GM18870 (cell line): Measurements from ENCODE around the gene DOP1A.
A peak's percentile ranks its signal among the peaks of the same experiment; 100 is the strongest.

ENCODE experiments used
- ATAC-seq: cut with Tn5 transposase; IDR thresholded peaks from one replicate; pipeline ENCODE4 v1.9.1; 2021; ENCODE audit warnings: moderate library complexity; ENCODE audit not compliant: unreplicated experiment

Gene DOP1A

GRCh38 chr6:83193747-83194566, 126.5 kb downstream of the DOP1A start:
- ATAC-seq = peak; percentile 8

DNA sequence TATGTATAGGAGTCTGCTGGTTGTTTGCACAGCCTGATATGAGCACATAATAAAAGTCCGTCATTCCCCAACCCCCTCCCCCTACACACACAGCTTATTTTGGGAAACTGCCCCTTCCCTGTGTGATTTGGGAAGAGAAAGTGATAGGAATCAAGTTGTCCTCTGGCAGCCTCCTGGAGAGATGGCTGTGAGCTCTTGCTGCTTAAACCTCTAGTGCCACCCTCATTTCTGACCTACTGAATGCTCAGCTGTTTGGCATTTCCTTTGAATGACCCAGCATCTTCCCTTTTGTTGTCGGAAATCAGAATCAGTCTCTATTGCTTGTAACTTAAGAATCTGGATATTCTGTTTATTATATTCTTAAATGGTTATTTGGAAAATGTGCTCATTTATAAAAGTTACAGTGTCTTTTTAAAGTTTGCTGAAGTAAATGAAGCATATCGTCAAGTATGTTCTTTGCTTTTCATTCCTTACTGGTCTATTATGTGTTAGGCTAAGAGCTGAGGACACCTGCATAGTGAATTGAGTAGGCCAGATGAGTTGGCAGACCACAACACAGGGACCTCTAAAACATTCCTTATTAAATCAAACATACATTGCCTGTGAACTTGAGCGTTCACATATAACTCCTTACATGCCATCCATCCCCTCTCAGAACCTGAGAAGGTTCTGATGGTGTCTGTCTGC, 131.2 kb downstream of the DOP1A start:
- ATAC-seq = no peak

DNA sequence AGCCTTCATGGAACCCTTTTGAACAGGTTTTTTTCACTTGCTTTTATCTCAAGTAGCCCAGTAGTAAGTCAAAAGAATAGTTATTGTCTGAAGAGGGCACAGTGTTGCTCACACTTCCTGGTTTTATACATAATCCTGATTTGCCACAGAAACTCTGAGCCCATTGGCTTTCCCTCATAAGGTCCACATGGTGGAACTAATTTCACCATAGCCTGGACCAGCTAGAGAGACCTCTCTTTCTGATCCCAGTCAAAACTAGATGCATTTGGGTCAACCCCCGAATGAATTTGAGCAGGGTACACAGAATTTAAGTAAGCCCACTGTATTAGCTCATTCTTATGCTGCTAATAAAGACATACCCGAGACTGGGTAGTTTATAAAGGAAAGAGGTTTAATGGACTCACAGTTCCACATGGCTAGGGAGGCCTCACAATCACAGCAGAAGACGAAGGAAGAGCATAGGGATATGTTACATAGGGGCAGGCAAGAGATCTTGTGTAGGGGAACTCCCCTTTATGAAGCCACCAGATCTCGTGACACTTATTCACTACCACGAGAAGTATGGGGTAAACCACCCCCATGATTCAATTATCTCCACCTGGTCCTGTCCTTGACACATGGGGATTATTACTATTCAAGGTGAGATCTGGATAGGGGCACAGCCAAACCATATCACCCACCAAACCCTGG, 131.8 kb downstream of the DOP1A start:
- ATAC-seq = no peak

GRCh38 chr6:83199863-83200225, 132.4 kb downstream of the DOP1A start:
- no peak for ATAC-seq

- no peak for ATAC-seq
These were observed 134.6 kb downstream of the DOP1A start for GRCh38 chr6:83202031-83202430.

GRCh38 chr6:83215131-83216047, 147.9 kb downstream of the DOP1A start:
- ATAC-seq = peak; percentile 99

DNA sequence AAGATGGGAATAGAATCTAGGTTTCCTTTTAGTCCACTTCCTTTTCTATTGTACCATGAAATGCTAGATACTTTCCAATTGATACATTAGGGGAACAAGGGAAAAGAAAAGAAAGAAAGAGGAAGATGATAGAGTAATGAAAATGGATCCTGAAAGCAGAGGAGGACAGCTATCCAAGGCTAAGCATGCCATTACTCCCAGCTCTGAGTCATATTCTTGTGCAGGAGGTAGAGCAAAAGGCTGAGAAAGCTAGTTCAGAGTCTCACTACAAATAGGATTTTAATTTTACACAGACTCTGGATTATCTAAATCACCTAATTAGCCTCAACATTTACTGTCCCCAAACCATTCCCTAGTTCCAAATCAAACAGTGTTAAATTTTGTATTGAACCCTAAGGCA, 149.3 kb downstream of the DOP1A start:
- no peak for ATAC-seq
